GM21390 (cell line): ENCODE data around the gene DTNB.
A peak's percentile ranks its signal among the peaks of the same experiment; 100 is the strongest.

Source experiments
- ATAC-seq: cut with Tn5 transposase; IDR thresholded peaks from one replicate; pipeline ENCODE4 v1.9.1; 2021; ENCODE audit not compliant: unreplicated experiment

DTNB gene

DNA sequence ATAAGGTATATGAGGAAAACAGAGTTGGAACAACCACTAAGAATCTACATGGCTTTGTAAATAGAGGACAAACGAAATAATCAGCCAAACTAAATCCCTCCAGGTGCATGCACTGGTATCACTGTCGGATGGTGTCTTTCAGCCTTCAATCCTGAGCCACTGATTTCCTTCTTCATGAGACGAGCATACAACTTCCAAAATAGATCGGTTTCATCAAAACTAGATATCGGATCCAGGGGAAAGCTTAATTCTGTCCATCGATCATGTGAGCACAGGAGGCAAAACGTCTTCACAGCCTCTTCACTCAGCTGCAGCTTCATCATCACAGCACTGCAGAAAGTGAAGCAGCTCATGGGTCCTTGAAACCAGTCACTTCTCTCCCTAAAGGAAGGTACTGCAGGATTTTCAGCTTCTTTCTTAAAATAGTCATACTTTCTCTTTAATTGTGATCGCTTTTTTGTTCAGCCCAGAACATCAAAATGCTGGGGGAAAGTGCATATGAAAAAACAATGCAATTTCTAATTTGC lies 80.5 kb downstream of the DTNB start:
- no peak for ATAC-seq

DNA sequence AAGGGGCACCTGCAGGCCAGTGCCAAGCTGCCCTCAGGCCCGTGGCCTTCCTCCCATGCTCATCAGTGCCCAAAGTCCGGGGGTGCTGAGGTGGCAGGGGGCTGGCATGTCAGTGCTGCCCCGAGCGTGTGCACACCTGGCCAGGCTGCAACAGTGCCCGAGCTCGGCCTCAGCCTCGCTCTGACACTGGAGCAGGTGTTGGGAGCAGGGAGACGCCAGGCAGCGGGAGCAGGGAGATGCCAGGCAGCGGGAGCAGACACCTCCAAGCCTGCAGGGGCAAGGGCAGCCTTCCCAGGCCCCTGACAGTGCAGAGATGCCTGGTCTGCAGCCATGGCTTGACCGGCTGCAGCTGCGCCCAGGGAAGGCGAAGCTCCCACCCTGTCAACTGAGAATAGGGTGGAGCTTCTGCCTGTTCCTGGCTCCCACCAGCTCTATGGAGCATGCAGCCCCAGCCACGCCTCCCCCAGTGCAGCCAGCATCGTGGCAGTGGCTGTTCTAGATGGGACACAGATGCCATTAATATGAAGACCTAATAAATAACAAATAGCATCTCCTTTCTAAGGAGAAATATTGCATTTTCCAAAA lies 82.4 kb downstream of the DTNB start:
- ATAC-seq = no peak

DNA sequence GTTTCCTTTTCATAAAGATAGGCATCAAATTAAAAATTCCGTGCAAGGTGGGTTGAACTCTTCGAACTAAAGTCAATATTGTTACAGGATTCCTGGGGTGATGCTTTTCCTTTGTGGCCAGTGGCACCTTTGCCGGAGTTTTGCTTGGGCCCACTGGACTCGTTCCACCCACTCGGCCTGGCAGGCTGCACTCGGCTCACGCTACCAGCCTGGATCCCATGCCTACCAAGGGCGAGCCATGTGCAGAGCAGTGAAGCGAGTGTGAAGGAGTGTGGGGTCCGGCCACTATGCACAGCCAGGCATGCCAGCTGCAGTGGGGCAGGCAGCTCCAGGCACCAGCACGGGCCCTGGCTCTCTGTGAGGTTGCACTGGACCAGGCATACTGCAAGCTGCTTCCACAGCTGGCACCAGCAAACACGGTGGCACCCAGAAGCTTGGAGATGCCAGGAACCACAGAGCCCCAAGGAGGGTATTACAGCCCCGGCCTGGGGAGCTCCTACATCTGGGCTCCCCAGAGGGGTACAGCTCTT lies 83.6 kb downstream of the DTNB start:
- ATAC-seq = no peak

DNA sequence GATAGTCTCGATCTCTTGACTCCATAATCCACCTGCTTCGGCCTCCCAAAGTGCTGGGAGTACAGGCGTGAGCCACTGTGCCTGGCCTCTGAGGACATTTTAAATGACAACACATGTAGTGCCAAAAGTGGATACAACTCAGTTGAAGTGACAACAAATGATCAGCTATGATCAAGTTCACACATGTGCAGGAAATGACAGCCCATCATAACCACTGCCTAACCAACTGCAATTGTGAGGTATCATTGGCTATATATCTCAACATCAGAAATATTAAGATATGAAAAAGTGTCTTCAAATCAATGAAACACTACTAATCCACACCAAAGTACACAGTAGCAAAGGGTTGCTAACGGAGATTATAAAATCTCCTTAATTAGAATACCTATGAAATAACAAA lies 84.8 kb downstream of the DTNB start:
- no peak for ATAC-seq

DNA sequence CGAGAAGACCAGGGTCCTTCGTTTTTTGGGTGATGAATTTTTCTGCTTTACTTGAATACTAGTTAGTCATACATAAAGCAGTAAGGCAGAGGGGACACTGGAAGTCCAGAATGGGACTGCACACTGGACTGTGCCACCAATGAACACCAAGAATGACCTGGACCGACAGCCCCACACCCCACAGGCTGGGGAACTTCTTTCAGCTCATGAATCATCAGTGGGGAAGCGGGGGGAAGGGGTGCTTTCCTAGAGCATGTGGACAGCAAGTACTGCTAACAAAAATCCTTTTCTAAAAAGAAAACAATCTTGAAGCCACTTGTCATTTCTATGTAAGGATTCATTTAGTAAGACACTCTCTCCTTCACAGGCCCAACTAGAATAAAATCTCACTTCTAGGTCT lies 86.0 kb downstream of the DTNB start:
- no peak for ATAC-seq

DNA sequence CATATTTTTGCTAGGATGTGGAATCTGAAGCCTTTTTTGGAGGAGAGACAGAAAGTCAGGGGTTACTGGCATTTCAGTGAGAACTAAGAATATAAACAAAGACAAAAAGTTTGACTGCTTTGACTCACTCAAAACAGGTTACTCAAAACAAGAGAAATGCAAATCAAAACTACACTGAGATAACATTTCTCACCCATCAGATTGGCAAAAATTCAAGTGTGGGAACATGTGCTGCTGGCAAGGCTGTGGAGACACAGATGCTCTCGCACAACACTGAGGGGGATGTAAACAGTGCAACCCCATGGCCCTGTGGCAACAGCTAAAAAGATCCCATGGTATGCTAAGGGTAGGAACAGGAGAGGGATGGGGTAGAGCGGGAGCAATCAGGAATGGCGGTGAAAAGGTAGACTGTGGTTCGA lies 86.6 kb downstream of the DTNB start:
- ATAC-seq = peak; percentile 77

DNA sequence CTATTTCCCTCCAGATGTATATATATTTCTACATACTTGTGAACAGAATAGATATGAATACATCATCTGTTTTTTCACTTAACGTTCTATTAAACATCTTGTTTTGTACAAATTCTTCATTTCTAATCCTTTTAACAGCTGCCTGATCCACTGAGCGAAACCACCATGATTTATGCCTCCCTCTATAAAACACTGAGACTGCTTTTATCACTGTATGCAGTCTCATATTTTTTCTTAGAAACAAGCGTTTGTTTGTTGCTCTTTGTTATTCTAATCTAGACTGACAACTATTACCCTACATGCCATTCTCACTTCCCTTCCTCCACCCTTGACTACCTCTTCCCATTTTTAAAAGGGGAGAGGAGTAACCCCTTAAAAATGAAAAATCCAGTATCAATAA lies 88.2 kb downstream of the DTNB start:
- ATAC-seq = no peak

DNA sequence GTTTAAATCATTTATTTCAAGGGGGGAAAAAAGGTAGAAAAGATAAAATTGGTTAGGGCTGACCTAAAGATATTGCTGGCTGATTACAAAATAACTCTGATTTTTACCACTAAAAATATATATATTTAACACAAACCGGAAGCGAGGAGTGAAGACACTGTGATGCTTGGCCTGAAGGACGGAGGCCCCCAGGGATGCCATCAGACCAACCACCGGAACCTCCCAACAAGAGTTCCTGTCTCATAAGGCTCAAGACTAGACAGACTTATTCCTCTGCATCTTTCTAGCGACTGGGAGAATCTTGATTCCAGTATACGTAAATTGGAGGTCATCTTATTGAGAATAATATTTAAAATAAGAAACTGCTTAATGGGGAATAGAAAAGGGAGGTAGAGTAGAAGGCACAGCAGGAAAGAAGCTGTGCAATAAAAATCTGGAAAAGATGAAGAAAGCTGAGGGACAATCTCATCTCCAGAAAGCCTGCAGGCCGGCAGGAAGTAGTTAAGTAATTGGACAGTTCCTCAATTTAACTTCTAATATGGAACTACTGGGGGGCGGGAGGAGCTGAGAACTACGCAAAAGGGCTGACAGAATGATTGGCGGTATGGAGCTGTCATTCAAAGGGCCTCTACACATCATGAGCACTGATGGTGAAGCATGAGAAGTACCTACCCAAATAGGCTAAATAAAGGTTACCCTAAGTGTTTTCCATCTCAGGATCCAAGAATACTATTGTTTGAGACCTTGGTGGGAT lies 91.1 kb downstream of the DTNB start:
- no peak for ATAC-seq

DNA sequence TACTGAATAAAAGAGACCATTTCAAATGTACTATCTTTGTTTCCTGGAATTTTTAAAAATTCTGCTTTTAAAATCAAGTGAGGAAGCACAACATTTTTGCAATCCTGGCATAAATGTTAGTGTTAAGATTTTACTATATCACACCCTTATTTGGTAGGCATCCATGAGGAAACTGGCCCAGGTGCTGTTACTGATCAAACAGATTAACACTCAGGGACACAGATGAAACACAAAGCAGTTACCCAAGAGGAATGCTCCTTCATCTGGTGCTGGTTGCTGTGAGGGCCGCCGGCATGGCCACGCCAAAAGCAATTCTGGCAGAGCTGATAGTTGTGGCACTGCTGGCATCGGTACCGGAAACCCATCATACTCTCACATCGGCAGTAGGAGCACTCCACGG lies 96.8 kb downstream of the DTNB start:
- no peak for ATAC-seq

DNA sequence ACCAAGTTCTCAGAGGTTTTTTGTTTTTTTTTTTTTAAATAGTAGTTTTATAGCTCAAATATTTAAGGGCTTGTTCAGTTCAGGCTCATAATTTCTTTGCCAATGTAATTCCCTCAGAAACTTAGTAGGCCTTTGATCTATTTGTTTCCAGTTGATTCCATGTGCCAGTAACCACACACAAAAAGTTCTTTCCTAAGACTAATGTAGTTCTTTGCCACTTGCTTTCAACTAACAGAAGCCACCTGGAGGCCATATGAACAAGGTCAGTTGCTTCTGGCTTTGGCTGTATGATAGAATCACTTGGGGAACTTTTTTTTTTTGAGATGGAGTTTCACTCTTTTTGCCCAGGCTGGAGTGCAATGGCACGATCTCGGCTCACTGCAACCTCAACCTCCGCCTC lies 100.7 kb downstream of the DTNB start:
- no peak for ATAC-seq

DNA sequence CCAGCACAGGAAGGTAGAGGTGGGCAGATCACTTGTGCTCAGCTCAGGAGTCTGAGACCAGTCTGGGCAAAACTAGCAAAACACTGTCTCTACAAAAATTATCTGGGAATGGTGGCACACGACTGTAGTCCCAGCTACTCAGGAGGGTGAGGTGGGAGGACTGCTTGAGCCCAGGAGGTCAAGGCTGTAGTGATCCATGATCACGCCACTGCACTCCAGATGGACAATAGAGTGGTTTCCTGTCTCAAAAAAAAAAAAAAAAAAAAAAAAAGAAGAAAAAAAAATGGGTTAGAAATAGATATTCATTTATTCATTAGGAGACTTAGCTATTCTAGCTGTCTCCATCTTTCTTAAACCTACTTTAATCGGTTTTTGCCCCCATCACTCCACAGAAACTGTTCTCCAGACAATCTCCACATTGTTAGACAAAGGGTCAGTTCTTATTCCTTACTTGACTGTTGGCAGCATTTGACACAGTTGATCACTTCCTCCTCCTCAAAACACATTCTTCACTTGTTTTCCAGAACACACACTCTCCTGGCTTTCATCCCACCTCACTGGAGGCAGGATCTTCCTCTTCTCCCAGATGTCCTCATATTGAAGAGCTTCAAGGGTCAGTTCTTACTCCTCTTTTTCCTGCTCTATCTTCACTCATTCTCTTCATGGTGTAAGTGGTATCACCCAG lies 103.1 kb downstream of the DTNB start:
- no peak for ATAC-seq

DNA sequence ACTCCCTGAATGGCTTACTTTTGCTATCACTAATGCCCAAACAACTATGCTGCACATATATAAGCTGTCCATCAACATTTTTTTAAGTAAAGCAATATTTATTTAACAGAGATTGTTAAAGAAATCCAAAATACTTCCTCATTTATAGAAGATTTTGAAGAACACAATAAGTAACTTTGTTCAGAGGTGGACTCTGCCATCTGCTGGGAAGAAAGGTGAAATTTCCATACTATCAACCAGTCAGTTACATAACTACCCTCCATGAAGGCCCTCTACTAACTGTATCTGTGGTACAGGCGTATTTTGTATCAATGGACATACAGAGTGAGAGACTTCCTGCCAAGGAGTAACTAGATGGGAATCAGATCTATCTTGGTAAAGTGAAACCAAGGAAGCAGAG lies 106.0 kb downstream of the DTNB start:
- no peak for ATAC-seq

DNA sequence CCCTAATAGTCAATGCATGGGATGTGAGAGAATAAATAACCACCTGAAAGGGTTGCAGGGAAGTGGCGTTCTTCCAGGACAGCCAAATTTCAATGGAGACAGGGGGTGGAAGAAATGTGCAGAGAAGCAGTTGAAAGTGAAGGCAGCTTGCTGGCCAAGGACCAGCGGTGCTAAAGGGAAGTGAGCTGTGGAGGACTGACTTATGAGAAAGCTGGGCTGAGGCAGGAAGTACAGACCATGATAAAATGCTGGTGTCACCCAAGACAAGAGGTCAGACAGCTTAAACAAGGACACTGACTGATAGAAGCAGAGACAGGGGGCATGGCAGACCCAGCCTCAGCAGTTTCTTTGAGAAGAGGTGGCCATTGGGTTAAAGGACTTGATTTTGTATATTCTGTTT lies 106.7 kb downstream of the DTNB start:
- peak; percentile 74 for ATAC-seq

DNA sequence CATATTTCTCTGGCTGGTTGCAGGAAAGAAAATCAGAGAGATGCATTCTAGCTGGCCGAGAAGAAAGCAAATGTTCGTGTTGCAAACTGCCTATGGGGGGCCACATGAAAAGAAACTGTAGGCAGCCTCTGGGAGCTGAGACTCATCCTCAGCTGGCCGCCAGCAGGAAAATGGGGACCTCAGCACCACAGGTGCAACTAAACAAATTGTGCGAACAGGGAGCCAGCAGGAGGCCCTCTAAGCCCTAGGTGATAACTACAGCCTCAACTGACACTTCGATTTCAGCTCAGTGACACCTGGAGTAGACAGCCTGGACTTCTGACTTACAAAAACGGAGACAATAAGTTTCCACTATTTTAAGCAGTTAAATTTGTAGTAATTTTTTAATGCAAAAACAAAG lies 107.3 kb downstream of the DTNB start:
- no peak for ATAC-seq

DNA sequence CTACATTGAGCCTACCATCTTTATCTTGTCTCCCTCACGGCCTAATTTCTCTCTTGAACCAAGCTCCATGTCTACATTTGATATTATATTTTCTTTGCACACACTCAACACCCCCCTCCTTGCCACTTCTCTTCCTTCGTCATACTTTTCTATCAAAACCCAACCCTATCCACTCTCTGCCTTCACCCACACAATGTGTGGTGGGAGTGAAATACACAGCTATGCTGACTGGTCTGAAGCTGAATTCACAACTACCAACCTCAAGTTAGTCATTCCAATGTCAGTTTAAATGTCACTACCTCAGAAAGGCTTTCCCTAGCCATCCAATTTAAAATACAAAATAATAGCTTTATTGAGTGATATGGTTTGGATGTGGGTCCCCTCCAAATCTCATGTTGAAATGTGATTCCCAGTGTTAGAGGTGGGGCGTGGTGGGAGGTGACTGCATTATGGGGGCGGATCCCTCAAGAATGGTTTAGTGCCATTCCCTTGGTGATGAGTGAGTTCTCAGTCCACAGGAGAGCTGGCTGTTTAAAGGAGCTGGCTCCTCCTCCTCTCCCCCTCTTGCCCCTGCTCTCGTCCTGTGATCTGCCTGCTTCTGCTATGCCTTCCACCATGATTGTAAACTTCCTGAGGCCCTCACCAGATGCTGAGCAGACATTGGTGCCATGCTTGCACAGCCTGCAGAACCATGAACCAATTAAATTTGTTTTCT lies 112.1 kb downstream of the DTNB start:
- ATAC-seq = no peak

DNA sequence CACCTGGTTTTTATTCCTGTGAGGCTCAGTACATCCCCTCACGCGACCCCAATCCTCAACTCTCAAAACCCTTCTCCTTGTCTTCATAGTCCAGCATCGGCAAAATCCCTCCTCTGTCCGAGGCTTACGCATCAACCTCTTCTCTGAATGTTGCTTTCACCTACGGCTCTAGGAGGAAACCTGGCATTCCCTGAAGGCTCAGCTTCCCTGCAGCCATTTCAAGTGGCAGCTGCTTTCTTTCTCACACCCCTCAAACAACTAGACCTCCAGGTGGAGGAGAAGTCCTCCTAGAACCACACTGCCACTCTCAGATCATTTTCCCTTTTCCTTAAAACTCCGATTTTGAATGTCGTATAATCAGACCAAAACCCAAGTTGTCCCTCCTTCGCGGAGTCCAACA lies 114.2 kb downstream of the DTNB start:
- ATAC-seq = no peak

DNA sequence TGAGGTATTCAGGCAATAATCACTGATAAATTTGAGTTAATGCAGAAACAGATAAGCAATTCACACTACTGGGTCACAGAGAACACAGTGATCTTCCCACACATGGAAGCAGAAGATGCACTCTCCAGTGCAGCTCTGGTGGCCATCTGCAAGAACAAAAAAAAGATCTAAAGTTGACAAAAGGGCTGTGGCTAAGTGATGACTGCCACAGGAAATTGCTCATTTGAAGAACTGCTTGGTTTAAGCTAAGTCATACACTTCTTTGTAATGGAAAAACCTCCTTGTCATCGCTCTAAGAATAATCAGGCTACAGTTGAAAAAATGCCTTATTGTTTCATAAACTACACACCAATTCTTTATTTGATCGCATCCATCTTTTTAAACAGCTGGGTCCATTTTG lies 115.1 kb downstream of the DTNB start:
- ATAC-seq = peak; percentile 60

DNA sequence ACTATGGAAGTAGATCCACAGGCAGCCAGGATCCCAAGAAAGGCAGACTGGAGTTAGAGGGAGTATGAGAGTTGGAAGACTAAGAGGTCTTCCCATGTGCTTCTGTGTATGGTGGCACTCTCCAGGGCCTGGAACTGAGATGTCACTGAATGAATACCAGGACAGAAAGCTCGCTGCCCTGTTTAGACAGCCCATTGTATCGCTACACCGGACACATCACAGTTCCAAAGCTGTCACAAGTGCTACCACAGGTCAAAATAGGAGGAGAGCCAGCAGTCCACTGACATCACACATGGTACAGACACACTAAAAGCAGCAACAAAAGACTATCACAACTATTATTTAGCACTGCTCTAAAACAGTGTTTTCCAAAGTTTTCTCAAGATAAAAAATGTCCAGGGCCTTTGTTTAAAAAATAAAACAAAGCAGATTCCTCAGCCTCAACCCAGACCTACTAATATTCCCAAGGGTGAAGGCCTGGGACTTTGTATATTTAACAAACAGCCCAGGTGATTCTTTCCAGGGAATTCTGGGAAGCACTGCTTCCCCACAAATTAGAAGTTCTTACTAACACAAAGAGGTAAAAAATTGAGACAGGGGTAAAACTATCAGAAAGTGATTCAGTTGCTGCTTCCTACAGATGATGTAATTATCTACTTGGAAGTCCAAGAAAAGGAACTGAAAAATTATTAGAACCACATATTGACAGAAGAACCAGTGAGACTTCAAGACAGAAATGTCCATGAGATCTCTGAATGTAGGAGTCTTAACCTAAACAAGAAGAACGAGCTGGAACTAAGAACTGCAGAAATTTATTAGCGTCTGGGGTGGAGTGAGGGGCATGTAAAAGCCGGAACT lies 116.0 kb downstream of the DTNB start:
- no peak for ATAC-seq

DNA sequence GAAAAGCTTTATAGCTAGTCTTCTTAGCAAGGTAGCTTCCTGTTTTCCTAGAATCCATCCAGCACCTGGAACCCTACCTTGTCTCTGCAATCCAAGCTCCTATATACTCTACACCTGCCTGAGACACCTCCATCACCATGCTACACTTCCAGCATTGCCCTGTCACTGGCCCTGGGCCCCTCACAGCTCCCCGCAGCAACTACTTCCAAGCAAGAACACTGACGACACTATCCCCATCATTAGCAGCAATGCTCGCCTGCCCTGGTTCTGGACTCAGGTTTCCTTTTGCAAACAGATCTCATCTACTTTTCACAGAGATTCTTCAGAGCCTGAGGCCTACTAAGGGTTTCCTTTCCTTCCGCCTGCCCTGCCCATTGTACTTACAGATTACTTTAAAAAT lies 121.1 kb downstream of the DTNB start:
- no peak for ATAC-seq

DNA sequence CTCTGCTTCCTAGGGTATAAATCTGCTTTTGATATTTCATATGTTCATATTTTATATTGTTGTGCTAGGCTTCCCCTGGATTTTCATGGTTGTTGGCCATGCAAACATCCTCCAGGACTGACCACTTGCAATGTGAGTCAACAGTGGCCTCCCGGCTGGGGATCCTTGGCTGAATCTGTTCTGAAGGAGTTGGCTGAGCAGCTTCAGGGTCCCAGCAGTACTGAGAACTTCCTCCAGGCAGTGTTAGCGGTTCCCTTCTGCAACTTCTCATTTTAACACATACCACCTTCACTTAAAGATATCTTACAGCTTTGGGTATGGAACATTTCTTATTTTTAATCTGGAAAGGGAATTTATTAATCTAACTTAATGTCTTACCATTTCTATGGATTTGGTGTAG lies 122.1 kb downstream of the DTNB start:
- ATAC-seq = no peak
